HT-29 (cell line): ENCODE data around the gene P3H1. TPM values are rescaled to one million over a fixed set of nuclear protein-coding genes. Genes with fewer than 3 reads are reported as not detected.
A peak's percentile ranks its signal among the peaks of the same experiment; 100 is the strongest.

ENCODE experiments used
- DNase-seq: peaks from one replicate; pipeline ENCODE4 v3.0.0-alpha.2; 2015; ENCODE audit warnings: low spot score
- total RNA-seq: library from RNA; depleted of rRNA; stranded (reverse); fragments of >200 nt; shearing (Covaris generic); gene quantifications from 2 replicates; pipeline ENCODE4 v1.2.3, GENCODE V29; 2014

Gene P3H1
- total RNA-seq, 1 experiment from 2014 or later, result 19.1 TPM

DNA sequence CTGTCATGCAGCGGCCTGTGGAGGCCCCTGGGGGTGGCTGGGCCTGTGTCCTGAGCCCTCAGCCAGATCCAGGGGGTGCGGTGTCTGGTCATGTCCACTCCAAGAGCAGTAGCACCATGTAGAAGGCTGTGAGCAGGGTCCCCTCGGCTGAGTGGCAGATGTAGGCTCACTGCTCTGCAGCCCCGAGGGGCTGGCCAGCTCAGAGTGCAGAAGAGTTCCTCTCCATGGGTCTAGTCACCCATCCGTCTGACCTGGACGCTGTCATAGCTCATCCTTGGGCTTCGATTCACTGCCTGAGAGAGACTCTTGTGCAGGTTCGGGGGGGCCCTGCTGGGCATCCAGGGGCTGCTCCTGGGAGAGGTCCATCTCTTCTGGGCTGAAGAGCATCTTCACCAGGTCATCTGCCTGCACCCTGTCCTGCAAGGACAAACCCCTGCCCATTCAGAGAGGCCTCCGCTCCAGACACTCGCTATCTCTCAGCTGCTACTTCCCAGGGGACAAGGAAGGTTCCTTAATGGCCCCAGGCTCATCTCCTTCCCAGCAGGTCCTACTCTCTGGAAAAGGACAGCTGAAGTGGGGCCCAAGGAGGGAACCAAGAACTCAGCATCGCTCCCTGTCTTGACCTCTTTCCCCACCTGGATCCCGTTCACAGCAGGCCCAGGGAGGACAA lies 20.3 kb downstream of the P3H1 start:
- no peak for DNase-seq

- DNase-seq, result no peak
Observed at GRCh38 chr1:42745851-42746250, 21.0 kb downstream of the P3H1 start.

- no peak for DNase-seq
Observed at GRCh38 chr1:42744148-42744413, 22.7 kb downstream of the P3H1 start.

GRCh38 chr1:42743317-42744147 lies 23.3 kb downstream of the P3H1 start:
- no peak for DNase-seq

- DNase-seq, result no peak
Observed at GRCh38 chr1:42742617-42743316, 24.1 kb downstream of the P3H1 start.

DNA sequence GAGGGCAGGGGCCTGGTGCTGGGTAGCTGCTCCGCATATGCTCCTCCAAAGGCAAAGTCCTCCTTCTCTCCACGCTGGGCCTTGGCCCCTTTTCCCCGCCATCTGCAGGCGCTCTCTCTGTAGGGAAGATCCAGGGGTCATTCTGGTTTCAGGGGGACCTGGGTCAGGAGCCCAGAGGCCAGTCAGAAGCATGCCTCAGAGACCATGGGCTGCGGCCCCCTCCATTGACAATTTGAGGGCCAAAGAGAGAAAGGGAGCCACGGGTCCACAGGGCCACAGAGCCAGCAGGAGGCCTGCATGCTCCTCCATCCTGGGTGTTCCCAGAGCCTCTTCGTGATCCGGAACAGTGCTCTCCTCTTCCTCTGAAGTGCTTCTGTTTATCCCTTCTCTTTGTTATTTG lies 24.7 kb downstream of the P3H1 start:
- DNase-seq, result no peak

DNA sequence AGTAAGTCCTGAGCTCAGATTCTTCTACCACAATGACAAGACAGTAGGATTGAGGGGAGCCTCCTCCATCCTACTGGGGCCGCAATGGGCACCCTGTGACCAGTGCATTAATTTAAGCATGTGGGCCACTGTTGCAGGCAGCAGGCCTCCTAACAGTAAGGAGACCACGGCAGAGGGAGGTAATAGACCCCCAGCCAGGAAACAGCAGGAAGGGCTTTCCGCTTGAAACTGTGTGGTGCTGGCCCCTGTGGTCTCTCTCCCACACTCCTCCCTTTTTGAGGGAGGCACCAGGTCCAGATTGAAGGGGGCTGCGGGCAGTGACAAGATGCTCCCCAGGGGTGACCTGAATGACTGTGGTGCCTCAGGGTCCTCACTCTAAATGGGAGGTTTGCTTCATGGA lies 25.1 kb downstream of the P3H1 start:
- no peak for DNase-seq

DNA sequence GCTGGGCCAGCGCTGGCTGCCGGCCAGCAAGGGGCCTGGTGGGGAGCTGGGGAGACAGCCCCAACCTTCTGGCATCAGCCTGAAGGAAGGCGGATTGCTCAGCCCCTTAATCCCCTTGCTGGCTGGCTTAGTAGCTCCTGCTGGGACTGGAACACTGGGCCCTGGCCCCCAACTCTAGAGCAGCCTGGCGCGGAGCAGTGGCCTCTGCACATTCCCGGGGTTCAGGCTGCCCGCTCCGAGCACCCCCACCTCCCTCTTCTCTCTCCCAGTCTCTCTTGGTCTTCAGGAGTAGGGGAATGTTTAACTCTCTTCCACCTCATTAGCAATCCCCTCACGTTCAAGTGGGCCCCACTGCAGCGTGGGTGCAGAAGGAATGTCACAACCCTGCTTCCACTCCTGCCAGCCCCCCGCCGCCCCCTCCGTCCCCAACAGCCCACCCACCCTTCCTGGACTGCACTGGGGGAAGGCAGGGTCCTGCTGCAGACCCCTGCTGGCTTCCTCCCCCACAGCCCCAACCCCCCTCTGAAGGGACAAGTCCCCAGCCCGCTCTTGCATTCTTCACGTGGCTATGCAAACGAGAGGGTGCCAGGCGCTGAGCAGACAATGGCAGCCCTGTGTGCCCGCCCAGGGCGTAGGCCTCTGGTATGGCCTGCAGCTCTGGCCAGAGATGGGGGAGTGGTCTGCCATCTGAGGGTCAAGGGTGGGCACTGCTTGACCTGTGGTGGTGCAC lies 25.8 kb downstream of the P3H1 start:
- DNase-seq, result no peak

DNA sequence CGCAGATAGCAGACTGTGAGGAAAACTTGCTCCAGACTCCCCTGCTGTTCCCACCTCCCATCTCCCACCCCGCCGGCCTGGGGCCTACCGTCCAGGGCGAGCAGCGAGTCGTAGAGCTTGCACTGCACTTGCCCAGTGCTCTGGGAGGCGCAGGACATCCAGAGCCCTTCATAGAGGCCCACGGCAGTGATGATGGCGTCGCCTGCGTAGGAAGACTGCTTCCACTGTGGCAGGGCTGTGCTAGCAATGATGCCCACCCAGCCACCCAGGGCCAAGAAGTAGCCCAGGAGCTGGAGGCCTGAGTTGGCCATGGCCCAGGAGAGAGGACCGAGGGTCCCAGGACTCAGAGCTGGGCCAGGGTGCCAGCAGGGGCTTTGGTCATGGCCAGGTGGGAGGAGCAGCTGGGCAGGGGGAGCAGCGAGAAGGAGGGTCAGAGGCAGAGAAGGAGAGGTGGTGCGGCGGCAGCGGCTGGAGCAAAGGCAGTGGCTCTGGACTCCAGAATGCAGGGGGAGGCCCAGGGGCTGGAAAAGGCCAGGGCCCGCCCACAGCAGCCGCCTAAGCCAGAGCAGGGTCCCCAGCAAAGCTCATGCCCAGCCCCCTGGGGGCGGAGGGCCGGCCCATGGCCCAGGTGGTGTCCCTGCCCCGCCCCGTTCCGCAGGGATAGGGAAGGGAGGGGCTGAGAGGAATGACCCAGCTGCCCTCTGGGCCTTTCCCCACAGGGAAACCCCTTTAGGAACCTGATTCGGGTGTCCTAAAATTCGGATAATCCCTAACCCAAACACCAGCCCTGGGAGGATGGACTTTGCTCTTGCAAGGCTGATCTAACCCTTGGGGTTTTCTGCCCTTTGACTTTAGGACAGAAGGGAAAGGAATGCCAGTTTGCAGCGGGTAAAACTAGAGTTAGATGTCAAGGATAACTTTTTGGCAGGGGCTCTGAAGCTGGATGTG lies 26.8 kb downstream of the P3H1 start, which contains the start of gene CLDN19:
Gene CLDN19 (minus strand): TSS at position 484 of the 948 bp plus-strand sequence. CDS start 173 bp downstream, at position 311.
- no peak for DNase-seq

GRCh38 chr1:42738678-42739226 lies 28.1 kb downstream of the P3H1 start:
- no peak for DNase-seq

- DNase-seq, result no peak
Observed at GRCh38 chr1:42737986-42738677, 28.7 kb downstream of the P3H1 start.

DNA sequence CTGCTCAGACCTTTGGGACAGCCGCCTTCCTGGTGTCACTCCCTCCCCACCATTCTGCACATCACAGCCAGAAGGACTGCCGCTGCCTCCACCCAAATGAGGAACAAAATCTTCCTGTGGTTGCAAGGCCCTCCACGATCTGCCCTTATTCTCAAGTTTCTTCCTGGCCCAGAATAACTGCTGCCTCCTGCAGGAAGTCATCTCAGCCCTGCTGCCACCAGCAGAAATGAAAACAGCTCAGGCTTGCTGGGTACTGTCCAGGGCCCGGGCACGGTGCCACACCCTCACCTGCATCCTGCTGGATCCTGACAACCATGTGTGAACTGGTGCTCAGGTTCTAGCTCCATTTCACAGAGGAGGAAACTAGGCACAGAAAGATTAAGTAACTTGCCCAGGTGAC lies 29.6 kb downstream of the P3H1 start:
- DNase-seq, result peak; percentile 16

DNA sequence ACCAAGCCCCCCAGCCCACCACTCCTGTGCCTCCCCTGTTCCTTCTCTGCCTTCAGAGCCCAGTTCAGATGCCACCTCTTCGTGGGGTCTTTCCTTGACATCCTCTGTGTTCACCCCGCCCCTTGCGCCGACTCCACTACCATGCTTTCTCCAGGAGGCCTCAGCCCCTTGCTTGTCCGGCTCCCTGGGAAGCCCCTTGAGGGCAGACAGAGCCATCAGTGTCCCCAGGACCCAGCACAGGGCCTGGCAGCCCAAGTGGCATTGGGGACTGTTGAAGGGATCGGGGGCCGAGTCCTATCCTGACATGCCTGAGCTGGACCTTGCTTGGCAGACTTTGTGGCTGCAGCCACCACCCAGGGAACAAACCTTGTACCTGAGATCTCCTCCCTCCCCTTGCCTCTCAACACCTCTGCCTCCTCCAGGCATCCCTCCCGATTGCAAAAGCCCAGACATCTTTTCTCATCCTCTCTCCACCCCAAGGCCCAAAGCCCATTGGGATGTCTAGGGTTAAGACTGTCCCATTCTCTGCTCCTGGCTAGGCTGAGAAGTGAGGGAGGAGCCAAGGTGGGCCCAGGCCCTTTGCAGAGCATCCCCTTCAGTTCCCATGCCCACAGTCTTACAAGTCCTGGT lies 30.1 kb downstream of the P3H1 start:
- DNase-seq, result no peak

DNA sequence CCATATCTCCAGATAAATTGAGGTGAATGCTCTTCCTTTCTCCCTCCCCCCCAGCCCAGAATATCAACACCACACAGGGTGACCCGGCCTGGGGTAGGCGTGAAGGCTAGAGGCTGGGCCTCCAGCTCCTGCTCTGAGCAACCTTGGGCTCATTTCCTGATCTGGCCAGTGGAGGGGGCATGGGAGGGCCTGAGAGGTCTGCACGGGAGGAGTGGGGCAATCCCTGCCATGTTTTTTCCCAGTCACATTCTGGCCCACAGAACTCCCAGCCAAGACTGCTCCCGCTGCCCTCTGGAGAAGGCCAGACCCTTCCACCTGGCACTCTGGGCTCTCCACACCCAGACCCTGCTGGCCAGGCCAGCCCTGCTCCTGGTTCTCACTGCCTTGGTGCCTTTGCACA lies 30.7 kb downstream of the P3H1 start:
- DNase-seq, result peak; percentile 42

DNA sequence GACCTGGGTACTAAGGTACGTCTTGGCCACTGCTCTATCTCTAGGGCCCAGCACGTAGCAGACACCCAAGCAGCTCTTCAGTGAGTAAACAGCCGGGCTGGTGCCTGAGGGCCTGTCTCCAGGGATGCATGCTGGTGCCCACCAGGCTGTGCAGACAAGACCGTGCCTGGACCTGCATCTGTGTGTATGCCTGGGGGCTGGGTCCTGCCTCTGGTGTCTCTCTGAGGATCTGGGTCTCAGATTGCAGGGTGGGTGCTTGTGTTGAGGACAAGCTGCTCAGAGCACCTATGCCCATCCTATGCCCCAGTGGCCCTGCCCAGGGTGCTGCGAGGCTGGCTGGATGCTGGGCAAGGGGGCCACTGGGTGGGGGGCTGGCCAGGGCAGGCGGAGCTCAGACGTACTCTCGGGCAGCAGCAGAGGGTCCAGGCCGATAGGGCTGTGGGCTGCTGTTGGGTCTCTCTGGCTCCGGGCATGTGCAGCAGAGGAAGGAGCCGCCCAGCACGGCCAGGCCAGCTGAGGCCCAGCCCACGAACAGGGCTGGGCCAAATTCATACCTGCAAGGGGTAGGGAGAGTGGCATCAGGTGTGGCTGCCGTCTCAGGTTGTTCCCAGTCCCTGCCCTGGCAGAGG lies 31.2 kb downstream of the P3H1 start:
- DNase-seq, result no peak

DNA sequence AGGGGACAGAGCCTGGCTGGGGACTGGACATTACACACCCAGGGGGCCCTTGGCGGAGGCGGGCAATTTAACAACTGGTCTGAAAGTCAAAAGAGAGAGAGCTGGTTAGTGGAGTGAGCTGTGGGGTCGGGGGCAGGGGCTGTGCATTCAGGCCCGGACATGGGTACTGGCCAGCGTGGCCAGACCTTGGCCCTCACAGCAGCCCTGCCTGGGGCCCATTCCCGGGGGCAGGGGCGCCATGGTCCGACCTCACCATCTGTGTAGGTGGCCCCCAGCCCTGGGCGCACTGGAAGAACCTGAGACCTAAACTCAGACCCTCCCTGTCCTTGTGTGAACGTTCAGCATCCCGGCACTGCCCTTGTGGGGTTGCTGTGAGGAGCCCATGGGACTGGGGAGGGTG lies 31.8 kb downstream of the P3H1 start:
- DNase-seq, result no peak

GRCh38 chr1:42734201-42735035 lies 32.4 kb downstream of the P3H1 start:
- no peak for DNase-seq
